HepG2 (cell line): ENCODE data around the gene UNC5CL. TPM values are rescaled to one million over a fixed set of nuclear protein-coding genes. Genes with fewer than 3 reads are reported as not detected.
A peak's percentile ranks its signal among the peaks of the same experiment; 100 is the strongest.

ENCODE experiments used
- CSRNP2 ChIP-seq: sonication (generic); formaldehyde crosslinking; conservative IDR thresholded peaks from 2 replicates; pipeline ENCODE4 v1.8.0; 2022; ENCODE audit warnings: low read depth, missing genetic modification reagents
- ELF1 ChIP-seq: sonication (generic); formaldehyde crosslinking; IDR thresholded peaks from 2 replicates; pipeline ENCODE4 v1.4.0; 2020; ENCODE audit warnings: missing genetic modification reagents
- GATAD2A ChIP-seq: IDR thresholded peaks from 2 replicates; pipeline ENCODE4 v1.6.1; 2016
- GMEB2 ChIP-seq: IDR thresholded peaks from 2 replicates; pipeline ENCODE4 v1.6.1; 2016; ENCODE audit warnings: missing biosample characterization, missing genetic modification reagents, low read depth
- HMGXB4 ChIP-seq, 2 experiments: sonication (generic) in 1 of 2; formaldehyde crosslinking in 1 of 2; IDR thresholded peaks; 2 replicates each; pipeline versions ENCODE4 v1.4.0 to v1.6.1; 2018 to 2020; ENCODE audit warnings: missing genetic modification reagents in 2 of 2, borderline replicate concordance in 1 of 2, low read depth in 1 of 2, mild to moderate bottlenecking in 1 of 2, missing biosample characterization in 1 of 2
- KDM5A ChIP-seq: fragments of 200-600 bp; sonication (generic); IDR thresholded peaks from 2 replicates; pipeline ENCODE4 v1.7.0; 2018; ENCODE audit warnings: antibody characterized with exemption, mild to moderate bottlenecking, low read length, borderline replicate concordance
- MIER3 ChIP-seq: IDR thresholded peaks from 2 replicates; pipeline ENCODE4 v1.6.1; 2016; ENCODE audit warnings: missing compliant biosample characterization, borderline replicate concordance
- PCBP2 ChIP-seq: fragments of 200-400 bp; formaldehyde crosslinking; optimal IDR thresholded peaks from 2 replicates; pipeline ENCODE3; 2018; ENCODE audit warnings: low read length, low read depth; ENCODE audit not compliant: poor library complexity, severe bottlenecking
- RBAK ChIP-seq: sonication (generic); formaldehyde crosslinking; IDR thresholded peaks from 2 replicates; pipeline ENCODE4 v1.5.1; 2020; ENCODE audit warnings: mild to moderate bottlenecking, missing genetic modification reagents
- SMAD3 ChIP-seq: sonication (generic); formaldehyde crosslinking; IDR thresholded peaks from 2 replicates; pipeline ENCODE4 v1.4.0; 2020; ENCODE audit warnings: missing genetic modification reagents
- SP1 ChIP-seq, 2 experiments: fragments of 450-650 bp in 1 of 2; sonication (generic) in 1 of 2; formaldehyde crosslinking in 1 of 2; IDR thresholded peaks; 2 replicates each; pipeline versions ENCODE4 v1.4.0 to v1.6.1; 2016 to 2020; ENCODE audit warnings: missing genetic modification reagents in 1 of 2
- STAG1 ChIP-seq: sonication (generic); formaldehyde crosslinking; IDR thresholded peaks from 2 replicates; pipeline ENCODE4 v1.4.0; 2020; ENCODE audit warnings: missing genetic modification reagents
- TARDBP ChIP-seq: sonication (generic); formaldehyde crosslinking; IDR thresholded peaks from 2 replicates; pipeline ENCODE4 v1.8.0; 2022; ENCODE audit warnings: mild to moderate bottlenecking, missing genetic modification reagents
- TEF ChIP-seq: sonication (generic); formaldehyde crosslinking; IDR thresholded peaks from 2 replicates; pipeline ENCODE4 v1.5.0; 2020; ENCODE audit warnings: missing genetic modification reagents
- XRCC5 ChIP-seq: fragments of 200-400 bp; formaldehyde crosslinking; optimal IDR thresholded peaks from 2 replicates; pipeline ENCODE3; 2017; ENCODE audit warnings: mild to moderate bottlenecking, low read length
- ZBTB34 ChIP-seq: sonication (generic); formaldehyde crosslinking; IDR thresholded peaks from 2 replicates; pipeline ENCODE4 v1.8.0; 2022; ENCODE audit warnings: mild to moderate bottlenecking, missing genetic modification reagents
- ZBTB37 ChIP-seq: sonication (generic); formaldehyde crosslinking; IDR thresholded peaks from 2 replicates; pipeline ENCODE4 v1.4.0; 2020; ENCODE audit warnings: mild to moderate bottlenecking, missing genetic modification reagents
- ZFP1 ChIP-seq: IDR thresholded peaks from 2 replicates; pipeline ENCODE4 v1.6.1; 2016
- ZIK1 ChIP-seq: sonication (generic); formaldehyde crosslinking; IDR thresholded peaks from 2 replicates; pipeline ENCODE4 v1.5.0; 2020; ENCODE audit warnings: mild to moderate bottlenecking, low read depth, missing genetic modification reagents, borderline replicate concordance
- ZNF326 ChIP-seq: sonication (generic); formaldehyde crosslinking; IDR thresholded peaks from 2 replicates; pipeline ENCODE4 v1.4.0; 2020; ENCODE audit warnings: missing genetic modification reagents, borderline replicate concordance
- polyA plus RNA-seq, 8 experiments: library from polyadenylated mRNA; depleted of rRNA in 3 of 8; stranded (reverse) in 7 of 8; unstranded in 1 of 8; fragments of >200 nt; fragmentation: Illumina TruSeq in 4 of 8; extraction: Trizol in 4 of 8; gene quantifications; 2 replicates each; pipeline versions ENCODE4 v1.2.1 to v1.2.3, GENCODE V29; 2011 to 2016; ENCODE audit warnings: low read depth in 4 of 8, missing spikeins in 1 of 8, mixed read lengths in 1 of 8; ENCODE audit not compliant: insufficient read depth in 1 of 8
- total RNA-seq, 5 experiments: library from RNA; depleted of rRNA; stranded (reverse); fragments of >200 nt; fragmentation: Illumina TruSeq; extraction: Trizol; gene quantifications; 2 replicates each; pipeline ENCODE4 v1.2.3, GENCODE V29; 2016; ENCODE audit warnings: low read depth in 1 of 5

Gene UNC5CL
- total and polyA plus RNA-seq, 2 of the 13 experiments (the other 11 are each of a cell fraction or from before 2014, with no cell fraction given): 2.4 to 2.5 TPM

GRCh38 chr6:41066867-41067304 lies 27.9 kb upstream of the UNC5CL start (continued):
- no peak for TF ChIP-seq TEF (CRISPR knock-in tag)
- TF ChIP-seq GATAD2A (CRISPR knock-in tag): peak; percentile 57; the same call in 1 of the 2 replicates
- TF ChIP-seq ZNF326 (CRISPR knock-in tag): no peak
- TF ChIP-seq SMAD3: 0 out of 2 replicates have a peak, but pooled peaks have one; percentile 64
- TF ChIP-seq ELF1 (CRISPR knock-in tag): peak; percentile 16; the same call in 1 of the 2 replicates
- TF ChIP-seq ZFP1: 0 out of 2 replicates have a peak, but pooled peaks have one; percentile 47
- TF ChIP-seq STAG1 (CRISPR knock-in tag): peak; percentile 92
- peak; percentile 59; the same call in 1 of the 2 replicates for TF ChIP-seq KDM5A
- no peak for TF ChIP-seq RBAK (CRISPR knock-in tag)
- TF ChIP-seq CSRNP2: no peak
- no peak for TF ChIP-seq ZBTB37
- TF ChIP-seq ZBTB34 (CRISPR knock-in tag): no peak
- peak; percentile 47; the same call in 1 of the 2 replicates for TF ChIP-seq TARDBP
- TF ChIP-seq GMEB2 (CRISPR knock-in tag): no peak
- TF ChIP-seq SP1 (IDR thresholded peaks at IDR 0.05): no peak
- TF ChIP-seq SP1 (CRISPR knock-in tag; IDR thresholded peaks at IDR 0.05): no peak
- peak; percentile 22 for TF ChIP-seq XRCC5
- TF ChIP-seq ZIK1: no peak
- TF ChIP-seq HMGXB4 (CRISPR knock-in tag; IDR thresholded peaks at IDR 0.05; ENCODE audit: borderline replicate concordance in 1 of 2, low read depth in 1 of 2): peak in 1 of 2 experiments; percentile 39; a peak in 1 of 4 replicates
- peak; percentile 40; the same call in 1 of the 2 replicates for TF ChIP-seq MIER3 (CRISPR knock-in tag)
- TF ChIP-seq PCBP2: no peak
